Upper lobe of right lung (tissue), 1 donor: ENCODE results near the gene RBM8A. TPM values are rescaled to one million over a fixed set of nuclear protein-coding genes. Genes with fewer than 3 reads are reported as not detected.

ENCODE experiments used
- ATAC-seq: fragments of 200-7000 bp; cut with Tn5 transposase; one replicate; pipeline ENCODE4 v1.9.1; 2020; ENCODE audit warnings: mild to moderate bottlenecking, moderate library complexity
- DNase-seq: peaks from one replicate; pipeline ENCODE4 v3.0.0-alpha.2; 2020
- H3K27ac ChIP-seq: fragments of 200-600 bp; one replicate; pipeline ENCODE4 v1.8.0; 2022
- H3K27me3 ChIP-seq: fragments of 200-600 bp; one replicate; pipeline ENCODE4 v1.8.0; 2022; ENCODE audit warnings: mild to moderate bottlenecking
- H3K36me3 ChIP-seq: fragments of 200-600 bp; one replicate; pipeline ENCODE4 v1.8.0; 2022
- H3K4me1 ChIP-seq: fragments of 200-600 bp; one replicate; pipeline ENCODE4 v1.8.0; 2022
- H3K4me3 ChIP-seq: fragments of 200-600 bp; one replicate; pipeline ENCODE4 v1.8.0; 2022; ENCODE audit warnings: mild to moderate bottlenecking
- H3K9me3 ChIP-seq: fragments of 200-600 bp; one replicate; pipeline ENCODE4 v1.8.0; 2022
- CTCF ChIP-seq: fragments of 200-600 bp; IDR thresholded peaks from one replicate; pipeline ENCODE4 v1.8.0; 2022; ENCODE audit warnings: antibody characterized with exemption
- intact Hi-C: fragments of 100-400 bp; cut with DNase I; formaldehyde crosslinking; loops from one replicate; pipeline ENCODE4 v1.11.0; 2022
- total RNA-seq: library from RNA; stranded (reverse); fragmentation: NEBNext Ultra II Directional; extraction: Animal tissue kit (Norgen Biotek cat#: 25700); gene quantifications from one replicate; pipeline ENCODE4 v1.2.1, GENCODE V29; 2021
- donor health status: DM: no; HTN: yes; CAD: no; lungs with severe emphysema.

Gene RBM8A
- total RNA-seq, 1 donor from 2014 or later: 102 TPM

- Histone ChIP-seq H3K36me3 (no peaks in the 10 kb centered on the region), H3K4me1 (peaks cover 66% of the 10 kb centered on the region), H3K9me3 (no peaks in the 10 kb centered on the region), H3K27me3 (no peaks in the 10 kb centered on the region), H3K27ac (no peak overlapping the region), H3K4me3 (no peak overlapping the region)
- intact Hi-C loops: no loop called here
- TF ChIP-seq CTCF: no peak
- DNase-seq (no peak), ATAC-seq (no peak)
These were observed 31.4 kb upstream of the RBM8A start for GRCh38 chr1:145958734-145959133.

GRCh38 chr1:145957443-145958319, 30.4 kb upstream of the RBM8A start, which contains the start of gene LIX1L:
LIX1L (minus strand) TSS chr1:145958017; CDS start chr1:145957927, 90 bp downstream.
- Histone ChIP-seq H3K36me3 (no peaks in the 10 kb centered on the region), H3K4me1 (peaks cover 58% of the 10 kb centered on the region), H3K4me3 (peak within 1 kb of the TSS; percentile 79), H3K27ac (peak within 1 kb of the TSS; percentile 89), H3K9me3 (no peaks in the 10 kb centered on the region), H3K27me3 (no peaks in the 10 kb centered on the region)
- DNase-seq: peak; percentile 97
- TF ChIP-seq CTCF: no peak
- peak; percentile 97 for ATAC-seq
- intact Hi-C loops: no loop called here

GRCh38 chr1:145956781-145957442, 29.6 kb upstream of the RBM8A start:
- Histone ChIP-seq H3K4me1 (peaks cover 54% of the 10 kb centered on the region), H3K4me3 (peak overlapping the region; percentile 79), H3K27me3 (no peaks in the 10 kb centered on the region), H3K36me3 (no peaks in the 10 kb centered on the region), H3K27ac (peak overlapping the region; percentile 89), H3K9me3 (no peaks in the 10 kb centered on the region)
- DNase-seq (no peak), ATAC-seq (no peak)
- TF ChIP-seq CTCF: no peak
- intact Hi-C loops: no loop called here

- intact Hi-C loops: no loop called here
- Histone ChIP-seq H3K4me3 (peak overlapping the region; percentile 79), H3K4me1 (peaks cover 54% of the 10 kb centered on the region), H3K27me3 (no peaks in the 10 kb centered on the region), H3K9me3 (no peaks in the 10 kb centered on the region), H3K36me3 (peaks cover 4% of the 10 kb centered on the region), H3K27ac (no peak overlapping the region)
- no peak for TF ChIP-seq CTCF
- ATAC-seq: no peak
- DNase-seq: no peak
These were observed 29.1 kb upstream of the RBM8A start for GRCh38 chr1:145956361-145956760.

GRCh38 chr1:145955436-145955835, 28.2 kb upstream of the RBM8A start:
- Histone ChIP-seq H3K4me3 (peak overlapping the region; percentile 79), H3K4me1 (peaks cover 52% of the 10 kb centered on the region), H3K9me3 (no peaks in the 10 kb centered on the region), H3K36me3 (peaks cover 7% of the 10 kb centered on the region), H3K27me3 (no peaks in the 10 kb centered on the region), H3K27ac (no peak overlapping the region)
- no peak for ATAC-seq
- no peak for DNase-seq
- no peak for TF ChIP-seq CTCF
- intact Hi-C loops: no loop called here
